HepG2 (cell line): ENCODE measurements around the gene PCBP1. TPM values are rescaled to one million over a fixed set of nuclear protein-coding genes. Genes with fewer than 3 reads are reported as not detected.
A peak's percentile ranks its signal among the peaks of the same experiment; 100 is the strongest.

ENCODE experiments used
- AGO2 ChIP-seq: fragments of 200-400 bp; formaldehyde crosslinking; optimal IDR thresholded peaks from 2 replicates; pipeline ENCODE3; 2017; ENCODE audit warnings: mild to moderate bottlenecking, low read depth, low read length, moderate library complexity
- CBX1 ChIP-seq: IDR thresholded peaks from one replicate; pipeline ENCODE4 v1.6.1; 2016; ENCODE audit warnings: antibody characterized with exemption, low read depth
- CREB3 ChIP-seq: sonication (generic); formaldehyde crosslinking; IDR thresholded peaks from 2 replicates; pipeline ENCODE4 v1.5.0; 2020; ENCODE audit warnings: missing genetic modification reagents
- FOXK2 ChIP-seq: fragments of 450-650 bp; IDR thresholded peaks from 2 replicates; pipeline ENCODE4 v1.6.1; 2016
- HNF4A ChIP-seq: sonication (generic); formaldehyde crosslinking; IDR thresholded peaks from 2 replicates; pipeline ENCODE4 v1.4.0; 2020; ENCODE audit warnings: missing genetic modification reagents
- MAFF ChIP-seq: IDR thresholded peaks from 2 replicates; pipeline ENCODE4 v1.6.1; 2011; ENCODE audit warnings: low read depth, low read length, improper control_type of control experiment
- MLXIP ChIP-seq: sonication (generic); formaldehyde crosslinking; IDR thresholded peaks from 2 replicates; pipeline ENCODE4 v1.9.0; 2021; ENCODE audit warnings: missing genetic modification reagents, borderline replicate concordance
- MYNN ChIP-seq: sonication (generic); formaldehyde crosslinking; IDR thresholded peaks from 2 replicates; pipeline ENCODE4 v1.4.0; 2020; ENCODE audit warnings: mild to moderate bottlenecking, low read depth, missing genetic modification reagents
- NFIB ChIP-seq: sonication (generic); formaldehyde crosslinking; IDR thresholded peaks from 2 replicates; pipeline ENCODE4 v1.9.0; 2021; ENCODE audit warnings: missing genetic modification reagents, mild to moderate bottlenecking, borderline replicate concordance
- PCBP1 ChIP-seq: fragments of 200-400 bp; formaldehyde crosslinking; IDR thresholded peaks from 2 replicates; pipeline ENCODE4 v1.6.1; 2017; ENCODE audit warnings: mild to moderate bottlenecking, low read depth, low read length, borderline replicate concordance
- TRIM22 ChIP-seq: fragments of 450-650 bp; IDR thresholded peaks from 2 replicates; pipeline ENCODE4 v1.6.1; 2017
- ZBTB21 ChIP-seq: sonication (generic); formaldehyde crosslinking; IDR thresholded peaks from 2 replicates; pipeline ENCODE4 v1.4.0; 2020; ENCODE audit warnings: missing genetic modification reagents
- ZC3H13 ChIP-seq: sonication (generic); formaldehyde crosslinking; IDR thresholded peaks from 2 replicates; pipeline ENCODE4 v1.8.1; 2023; ENCODE audit warnings: mild to moderate bottlenecking, missing genetic modification reagents, moderate library complexity
- ZNF256 ChIP-seq: sonication (generic); formaldehyde crosslinking; conservative IDR thresholded peaks from 2 replicates; pipeline ENCODE4 v1.4.0; 2020; ENCODE audit warnings: missing genetic modification reagents
- ZNF34 ChIP-seq: sonication (generic); formaldehyde crosslinking; IDR thresholded peaks from 2 replicates; pipeline ENCODE4 v1.4.0; 2020; ENCODE audit warnings: mild to moderate bottlenecking, missing genetic modification reagents, borderline replicate concordance
- ZNF619 ChIP-seq: sonication (generic); formaldehyde crosslinking; IDR thresholded peaks from 2 replicates; pipeline ENCODE4 v1.4.0; 2020; ENCODE audit warnings: mild to moderate bottlenecking, missing genetic modification reagents
- ZNF781 ChIP-seq: sonication (generic); formaldehyde crosslinking; IDR thresholded peaks from 2 replicates; pipeline ENCODE4 v1.5.1; 2020; ENCODE audit warnings: borderline replicate concordance, mild to moderate bottlenecking, missing genetic modification reagents; ENCODE audit errors: not compliant biosample characterization
- ZNF883 ChIP-seq: sonication (generic); formaldehyde crosslinking; IDR thresholded peaks from 2 replicates; pipeline ENCODE4 v1.5.1; 2020; ENCODE audit warnings: mild to moderate bottlenecking, missing genetic modification reagents; ENCODE audit errors: not compliant biosample characterization
- ZSCAN25 ChIP-seq: sonication (generic); formaldehyde crosslinking; IDR thresholded peaks from 2 replicates; pipeline ENCODE4 v1.8.0; 2022; ENCODE audit warnings: mild to moderate bottlenecking, missing genetic modification reagents
- polyA plus RNA-seq, 8 experiments: library from polyadenylated mRNA; depleted of rRNA in 3 of 8; stranded (reverse) in 7 of 8; unstranded in 1 of 8; fragments of >200 nt; fragmentation: Illumina TruSeq in 4 of 8; extraction: Trizol in 4 of 8; gene quantifications; 2 replicates each; pipeline versions ENCODE4 v1.2.1 to v1.2.3, GENCODE V29; 2011 to 2016; ENCODE audit warnings: low read depth in 4 of 8, missing spikeins in 1 of 8, mixed read lengths in 1 of 8; ENCODE audit not compliant: insufficient read depth in 1 of 8
- total RNA-seq, 5 experiments: library from RNA; depleted of rRNA; stranded (reverse); fragments of >200 nt; fragmentation: Illumina TruSeq; extraction: Trizol; gene quantifications; 2 replicates each; pipeline ENCODE4 v1.2.3, GENCODE V29; 2016; ENCODE audit warnings: low read depth in 1 of 5
- TF ChIP-seq, protein P1 (sequence below): sonication (generic); formaldehyde crosslinking; IDR thresholded peaks from 2 replicates; pipeline ENCODE4 v1.4.0; 2020; ENCODE audit warnings: mild to moderate bottlenecking, missing genetic modification reagents
- TF ChIP-seq, protein P2 (sequence below): sonication (generic); formaldehyde crosslinking; IDR thresholded peaks from 2 replicates; pipeline ENCODE4 v1.4.0; 2020; ENCODE audit warnings: missing genetic modification reagents
- TF ChIP-seq, protein P3 (sequence below): sonication (generic); formaldehyde crosslinking; IDR thresholded peaks from 2 replicates; pipeline ENCODE4 v1.5.0; 2020; ENCODE audit warnings: mild to moderate bottlenecking, missing genetic modification reagents

Gene PCBP1
- total and polyA plus RNA-seq, 2 of the 13 experiments (the other 11 are each of a cell fraction or from before 2014, with no cell fraction given): 32.0 to 137 TPM

GRCh38 chr2:70069049-70069448 lies 18.2 kb upstream of the PCBP1 start (continued):
- no peak for TF ChIP-seq MLXIP (CRISPR knock-in tag)
- TF ChIP-seq AGO2: no peak
- TF ChIP-seq, protein P1, sequence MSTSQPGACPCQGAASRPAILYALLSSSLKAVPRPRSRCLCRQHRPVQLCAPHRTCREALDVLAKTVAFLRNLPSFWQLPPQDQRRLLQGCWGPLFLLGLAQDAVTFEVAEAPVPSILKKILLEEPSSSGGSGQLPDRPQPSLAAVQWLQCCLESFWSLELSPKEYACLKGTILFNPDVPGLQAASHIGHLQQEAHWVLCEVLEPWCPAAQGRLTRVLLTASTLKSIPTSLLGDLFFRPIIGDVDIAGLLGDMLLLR (CRISPR knock-in tag): no peak
- no peak for TF ChIP-seq ZNF883
- TF ChIP-seq, protein P2, sequence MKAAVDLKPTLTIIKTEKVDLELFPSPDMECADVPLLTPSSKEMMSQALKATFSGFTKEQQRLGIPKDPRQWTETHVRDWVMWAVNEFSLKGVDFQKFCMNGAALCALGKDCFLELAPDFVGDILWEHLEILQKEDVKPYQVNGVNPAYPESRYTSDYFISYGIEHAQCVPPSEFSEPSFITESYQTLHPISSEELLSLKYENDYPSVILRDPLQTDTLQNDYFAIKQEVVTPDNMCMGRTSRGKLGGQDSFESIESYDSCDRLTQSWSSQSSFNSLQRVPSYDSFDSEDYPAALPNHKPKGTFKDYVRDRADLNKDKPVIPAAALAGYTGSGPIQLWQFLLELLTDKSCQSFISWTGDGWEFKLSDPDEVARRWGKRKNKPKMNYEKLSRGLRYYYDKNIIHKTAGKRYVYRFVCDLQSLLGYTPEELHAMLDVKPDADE (CRISPR knock-in tag): no peak
- TF ChIP-seq TRIM22: no peak
- TF ChIP-seq NFIB (CRISPR knock-in tag): no peak
- no peak for TF ChIP-seq ZNF619 (CRISPR knock-in tag)
- TF ChIP-seq ZBTB21 (CRISPR knock-in tag): no peak
- TF ChIP-seq MAFF: no peak
- no peak for TF ChIP-seq ZNF256 (CRISPR knock-in tag)
- TF ChIP-seq, protein P3, sequence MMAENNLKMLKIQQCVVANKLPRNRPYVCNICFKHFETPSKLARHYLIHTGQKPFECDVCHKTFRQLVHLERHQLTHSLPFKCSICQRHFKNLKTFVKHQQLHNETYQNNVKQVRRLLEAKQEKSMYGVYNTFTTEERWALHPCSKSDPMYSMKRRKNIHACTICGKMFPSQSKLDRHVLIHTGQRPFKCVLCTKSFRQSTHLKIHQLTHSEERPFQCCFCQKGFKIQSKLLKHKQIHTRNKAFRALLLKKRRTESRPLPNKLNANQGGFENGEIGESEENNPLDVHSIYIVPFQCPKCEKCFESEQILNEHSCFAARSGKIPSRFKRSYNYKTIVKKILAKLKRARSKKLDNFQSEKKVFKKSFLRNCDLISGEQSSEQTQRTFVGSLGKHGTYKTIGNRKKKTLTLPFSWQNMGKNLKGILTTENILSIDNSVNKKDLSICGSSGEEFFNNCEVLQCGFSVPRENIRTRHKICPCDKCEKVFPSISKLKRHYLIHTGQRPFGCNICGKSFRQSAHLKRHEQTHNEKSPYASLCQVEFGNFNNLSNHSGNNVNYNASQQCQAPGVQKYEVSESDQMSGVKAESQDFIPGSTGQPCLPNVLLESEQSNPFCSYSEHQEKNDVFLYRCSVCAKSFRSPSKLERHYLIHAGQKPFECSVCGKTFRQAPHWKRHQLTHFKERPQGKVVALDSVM (CRISPR knock-in tag): no peak
- TF ChIP-seq PCBP1: no peak
- no peak for TF ChIP-seq CREB3
- TF ChIP-seq FOXK2: 0 out of 2 replicates have a peak, but pooled peaks have one; percentile 8
- TF ChIP-seq ZNF34: no peak
- no peak for TF ChIP-seq MYNN (CRISPR knock-in tag)
- TF ChIP-seq CBX1: no peak
- no peak for TF ChIP-seq ZNF781 (CRISPR knock-in tag)
- peak; percentile 93 for TF ChIP-seq HNF4A (CRISPR knock-in tag)
- no peak for TF ChIP-seq ZC3H13 (CRISPR knock-in tag)
- no peak for TF ChIP-seq ZSCAN25
